NB4 (cell line): ENCODE data around the gene ADORA2A.

Experiments
- POLR2A ChIP-seq: IDR thresholded peaks from 2 replicates; pipeline ENCODE4 v1.6.1; 2011; ENCODE audit warnings: mild to moderate bottlenecking; ENCODE audit not compliant: insufficient read length; ENCODE audit errors: extremely low read depth
- TF ChIP-seq, protein P1 (sequence below): IDR thresholded peaks from one replicate; pipeline ENCODE4 v1.5.1; 2012; ENCODE audit warnings: low read depth, low read length

DNA sequence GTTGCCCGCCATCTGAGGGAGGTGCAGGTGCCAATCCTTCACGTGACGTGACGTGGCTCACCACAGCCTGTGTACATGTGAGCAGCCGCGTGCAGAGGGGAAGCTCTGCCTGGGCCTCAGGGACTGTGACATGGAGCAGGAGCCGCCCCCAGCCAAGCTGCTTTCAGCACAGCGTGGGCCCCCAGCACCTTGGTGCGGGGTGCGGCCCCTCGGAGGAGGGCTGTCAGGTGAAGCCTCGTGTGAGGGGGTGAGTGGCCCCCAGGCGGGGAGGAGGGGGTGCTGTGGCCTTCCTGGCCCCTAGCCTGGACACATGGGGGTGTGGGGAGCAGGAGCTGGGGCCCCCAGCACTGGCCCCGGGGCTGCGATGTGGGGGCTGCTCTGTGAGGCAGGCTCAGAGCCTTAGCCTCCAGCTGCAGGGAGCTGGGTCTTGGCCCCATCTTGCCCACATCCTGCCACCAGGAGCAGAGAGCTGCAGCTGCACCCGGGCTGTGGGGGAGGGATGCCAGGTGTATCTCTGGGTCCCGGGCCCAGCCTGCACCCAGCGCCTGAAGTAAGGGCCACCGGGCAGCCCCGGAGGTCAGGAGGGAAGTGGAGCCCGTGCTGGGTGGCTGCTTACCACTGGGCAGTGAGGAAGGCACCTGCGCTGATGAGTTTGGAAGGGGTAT is at the start of gene ADORA2A:
- TF ChIP-seq, protein P1, sequence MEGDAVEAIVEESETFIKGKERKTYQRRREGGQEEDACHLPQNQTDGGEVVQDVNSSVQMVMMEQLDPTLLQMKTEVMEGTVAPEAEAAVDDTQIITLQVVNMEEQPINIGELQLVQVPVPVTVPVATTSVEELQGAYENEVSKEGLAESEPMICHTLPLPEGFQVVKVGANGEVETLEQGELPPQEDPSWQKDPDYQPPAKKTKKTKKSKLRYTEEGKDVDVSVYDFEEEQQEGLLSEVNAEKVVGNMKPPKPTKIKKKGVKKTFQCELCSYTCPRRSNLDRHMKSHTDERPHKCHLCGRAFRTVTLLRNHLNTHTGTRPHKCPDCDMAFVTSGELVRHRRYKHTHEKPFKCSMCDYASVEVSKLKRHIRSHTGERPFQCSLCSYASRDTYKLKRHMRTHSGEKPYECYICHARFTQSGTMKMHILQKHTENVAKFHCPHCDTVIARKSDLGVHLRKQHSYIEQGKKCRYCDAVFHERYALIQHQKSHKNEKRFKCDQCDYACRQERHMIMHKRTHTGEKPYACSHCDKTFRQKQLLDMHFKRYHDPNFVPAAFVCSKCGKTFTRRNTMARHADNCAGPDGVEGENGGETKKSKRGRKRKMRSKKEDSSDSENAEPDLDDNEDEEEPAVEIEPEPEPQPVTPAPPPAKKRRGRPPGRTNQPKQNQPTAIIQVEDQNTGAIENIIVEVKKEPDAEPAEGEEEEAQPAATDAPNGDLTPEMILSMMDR: no peak
- no peak for TF ChIP-seq POLR2A
